Mucosa of gallbladder (tissue), 1 donor: Measurements from ENCODE around the gene ATP1A2. TPM values are rescaled to one million over a fixed set of nuclear protein-coding genes. Genes with fewer than 3 reads are reported as not detected.

Experiments used
- DNase-seq: peaks from one replicate; pipeline ENCODE4 v3.0.0-alpha.2; 2020; ENCODE audit warnings: low spot score
- total RNA-seq: library from RNA; stranded (reverse); gene quantifications from one replicate; pipeline ENCODE4 v1.2.1, GENCODE V29; 2021
- donor health status: DM: no; HTN: no; CAD: no.

ATP1A2 gene
- total RNA-seq, 1 donor from 2014 or later, result 18.6 TPM

DNA sequence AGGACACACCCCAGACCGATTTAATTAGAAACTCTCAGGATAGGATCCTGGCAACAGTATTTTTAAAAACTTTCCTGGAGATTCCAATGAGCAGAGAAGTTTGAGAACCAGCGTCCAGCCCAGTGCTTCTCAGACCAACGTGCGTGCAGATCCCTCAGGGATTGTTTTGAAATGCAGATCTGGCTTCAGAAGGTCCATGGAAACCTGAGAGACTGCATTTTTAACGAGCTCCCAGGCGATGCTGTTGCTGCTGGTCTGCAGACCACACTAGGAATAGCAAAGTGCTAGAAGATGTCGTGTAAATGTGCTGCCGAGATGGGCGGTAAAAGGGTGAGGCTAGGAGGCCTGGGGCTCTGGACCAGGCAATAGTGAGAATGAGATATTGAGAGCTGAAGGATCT, 56.4 kb downstream of the ATP1A2 start:
- DNase-seq, result no peak

DNA sequence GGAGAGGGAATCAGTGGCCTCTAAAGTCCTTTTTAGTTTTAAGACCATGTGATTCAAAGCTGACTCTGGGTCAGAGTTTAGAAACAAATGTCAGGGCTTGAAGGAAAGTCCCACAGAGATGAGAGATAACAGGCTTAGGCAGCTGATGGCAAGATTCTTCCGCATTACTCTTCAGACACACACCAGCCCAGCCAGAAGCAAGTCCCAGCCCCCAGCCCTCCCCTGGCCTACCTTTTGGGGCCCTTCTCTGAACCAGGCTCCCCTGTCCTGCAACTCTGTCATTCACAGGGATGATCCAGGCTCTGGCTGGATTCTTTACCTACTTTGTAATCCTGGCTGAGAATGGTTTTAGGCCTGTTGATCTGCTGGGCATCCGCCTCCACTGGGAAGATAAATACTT, 61.7 kb downstream of the ATP1A2 start:
- no peak for DNase-seq

- no peak for DNase-seq
These were observed 62.1 kb downstream of the ATP1A2 start for GRCh38 chr1:160177667-160178066.

DNA sequence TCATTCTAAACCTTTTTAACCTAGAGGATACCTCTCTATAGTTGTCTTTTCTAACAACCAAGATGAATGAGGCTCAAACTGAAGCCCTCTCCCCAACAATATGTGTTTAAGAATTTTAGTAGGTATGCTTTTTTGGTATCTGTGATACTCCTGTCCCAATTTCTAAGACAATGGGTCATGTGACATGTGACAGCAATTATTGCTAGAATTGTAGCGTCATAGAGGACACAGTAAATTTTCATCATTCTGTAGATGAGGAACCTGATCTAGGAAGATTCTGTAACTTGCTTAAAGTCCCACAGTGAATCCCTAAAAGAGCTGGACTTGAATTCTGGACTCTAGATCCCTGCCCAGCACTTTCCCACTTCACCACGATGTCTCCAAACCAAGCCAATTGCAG, 63.2 kb downstream of the ATP1A2 start:
- DNase-seq, result no peak

GRCh38 chr1:160179336-160179735, 63.8 kb downstream of the ATP1A2 start:
- no peak for DNase-seq

DNA sequence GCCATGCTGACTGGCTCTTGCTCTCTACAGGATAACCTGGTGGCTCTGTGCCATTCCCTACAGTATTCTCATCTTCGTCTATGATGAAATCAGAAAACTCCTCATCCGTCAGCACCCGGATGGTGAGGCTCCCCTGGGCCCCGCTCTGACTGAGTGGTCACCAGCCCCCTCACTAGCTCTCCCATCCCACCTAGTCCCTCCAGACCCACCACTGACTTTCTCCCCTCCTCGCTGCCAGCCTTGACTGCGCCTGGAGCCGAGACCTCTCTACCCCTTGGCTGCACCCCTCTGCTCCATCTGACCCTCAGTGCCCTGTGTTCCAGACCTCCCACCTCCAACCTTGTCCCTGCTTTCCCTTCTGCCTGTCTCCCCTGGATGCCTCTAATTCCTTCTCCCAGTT, 70.7 kb downstream of the ATP1A2 start:
- no peak for DNase-seq

DNA sequence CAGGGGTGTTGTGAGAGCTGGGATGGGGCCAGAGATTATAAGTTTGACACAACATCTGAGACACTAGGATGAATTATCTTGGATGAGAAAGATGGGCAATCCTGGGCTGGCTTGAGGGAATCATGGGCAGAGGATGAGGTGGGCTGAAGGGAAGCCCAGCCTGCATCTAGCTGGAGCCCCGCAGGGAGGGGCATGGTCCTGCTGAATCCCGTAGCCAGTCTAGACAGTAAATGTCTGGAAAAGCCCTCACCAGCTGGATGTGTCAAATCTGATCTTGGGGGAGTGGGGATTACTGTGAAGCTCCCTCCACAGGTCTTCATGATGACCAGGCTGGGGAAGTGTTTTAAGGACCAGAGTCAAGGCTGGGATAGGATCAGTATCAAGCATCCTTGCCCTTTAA, 71.2 kb downstream of the ATP1A2 start:
- no peak for DNase-seq

- DNase-seq, result no peak
These were observed 71.8 kb downstream of the ATP1A2 start for GRCh38 chr1:160187407-160187806.

DNA sequence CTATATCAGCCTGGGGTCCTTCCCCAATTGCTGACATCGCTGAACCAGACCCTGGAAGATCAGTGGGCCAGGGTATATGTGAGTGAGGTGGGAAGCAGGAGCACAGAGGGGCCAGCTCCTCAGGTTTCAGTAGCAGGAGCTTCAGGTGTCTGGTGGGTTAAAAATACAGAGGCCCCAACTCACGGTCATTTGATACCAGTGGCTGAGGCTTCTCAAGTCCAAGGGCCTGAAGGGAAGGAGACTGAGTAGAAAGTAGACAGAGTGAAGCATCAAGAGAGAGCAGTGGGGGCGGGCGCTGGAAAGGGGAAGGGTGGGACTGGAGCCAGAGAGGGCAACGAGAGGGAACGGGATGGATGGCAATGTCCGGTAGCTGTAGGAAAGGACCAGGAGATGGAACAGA, 72.8 kb downstream of the ATP1A2 start:
- DNase-seq, result no peak

DNA sequence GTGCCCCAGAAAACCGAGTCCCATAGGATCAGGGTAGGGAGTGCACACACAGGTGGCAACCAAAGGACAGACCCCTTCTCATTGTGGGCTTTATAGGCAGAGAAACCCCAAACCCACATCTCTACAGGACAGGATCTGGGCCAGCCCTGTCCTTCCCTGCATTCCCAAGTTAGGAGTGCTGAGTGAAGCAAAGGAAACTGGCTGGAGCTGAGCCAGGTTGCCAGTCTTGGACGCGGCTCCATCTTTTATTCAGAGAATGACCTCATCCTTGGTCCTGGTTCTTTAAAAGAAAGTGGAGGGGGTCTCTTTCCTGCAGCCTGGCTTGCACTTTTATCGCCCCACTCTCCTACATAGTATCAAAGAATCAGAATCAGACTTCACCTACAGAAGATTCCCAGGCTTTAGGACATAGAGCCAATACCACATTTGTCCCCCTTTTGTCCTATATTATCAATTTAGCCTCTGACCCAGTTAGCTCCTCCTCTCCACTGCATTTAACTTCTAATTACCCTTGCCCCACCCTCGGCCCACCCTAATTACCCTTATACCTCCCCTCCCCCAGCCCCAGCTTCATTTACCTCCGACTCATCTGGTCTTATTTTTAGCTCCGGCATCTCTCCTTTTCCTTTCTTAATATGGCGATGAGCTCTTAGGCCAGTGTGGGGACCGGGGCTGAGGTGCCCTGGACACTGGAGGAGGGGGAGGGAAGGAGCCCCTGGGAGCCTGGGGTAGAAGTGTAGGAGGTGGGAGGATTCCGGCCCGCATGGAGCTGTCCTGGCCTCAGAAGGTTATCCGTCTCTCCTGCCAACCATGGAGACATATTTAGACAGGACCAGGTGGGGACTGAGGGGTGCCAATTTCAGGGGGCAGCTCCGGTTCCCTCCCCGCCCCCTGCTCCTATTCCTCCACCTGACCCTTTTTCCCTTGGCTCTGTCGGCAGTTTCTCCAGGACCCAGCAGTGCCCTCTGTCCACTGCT, 74.4 kb downstream of the ATP1A2 start, which contains the start of gene CASQ1:
Gene CASQ1 (plus strand): TSS at position 927 of the 977 bp plus-strand sequence. CDS start 177 bp downstream, outside the sequence.
- no peak for DNase-seq

DNA sequence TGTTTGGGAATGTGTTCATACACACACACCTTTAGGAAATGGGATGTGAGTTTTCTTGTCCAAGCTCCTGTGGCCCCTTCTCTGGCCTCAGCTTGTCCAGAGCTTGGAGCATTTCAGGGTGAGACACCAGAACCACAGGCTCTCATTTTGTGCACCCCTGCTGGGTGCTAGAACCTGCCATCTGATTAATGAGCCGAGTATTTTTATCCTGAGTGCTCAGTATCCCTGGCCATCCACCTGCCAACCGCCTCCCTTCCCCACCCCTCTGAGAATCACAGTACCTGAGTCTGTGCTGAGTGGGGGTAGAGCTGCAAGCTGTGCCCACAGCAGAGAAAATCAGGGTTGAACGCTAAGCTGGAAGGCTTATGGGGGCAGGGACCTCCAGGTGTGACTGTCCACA, 76.2 kb downstream of the ATP1A2 start:
- no peak for DNase-seq

GRCh38 chr1:160192234-160192633, 76.7 kb downstream of the ATP1A2 start:
- no peak for DNase-seq

Other genes with a start within 250 kb of the ATP1A2 start
- 0.37 TPM for gene CFAP45, start 215.6 kb upstream of the ATP1A2 start, total RNA-seq
- 205 TPM for gene TAGLN2, start 190.3 kb upstream of the ATP1A2 start, total RNA-seq
- gene IGSF9, start 170.1 kb upstream of the ATP1A2 start, total RNA-seq, result 12.4 TPM
- not detected for gene SLAMF9, start 161.5 kb upstream of the ATP1A2 start, total RNA-seq
- 7.9 TPM for gene PIGM, start 83.8 kb upstream of the ATP1A2 start, total RNA-seq
- gene KCNJ10, start 45.6 kb upstream of the ATP1A2 start, total RNA-seq, result not detected
- not detected for gene KCNJ9, start 34.2 kb upstream of the ATP1A2 start, total RNA-seq
- 81.7 TPM for gene IGSF8, start 17.1 kb upstream of the ATP1A2 start, total RNA-seq
- 0.43 TPM for gene ATP1A4, start 35.8 kb downstream of the ATP1A2 start, total RNA-seq
- 0.37 TPM for gene CASQ1, start 74.8 kb downstream of the ATP1A2 start, total RNA-seq
- gene PEA15, start 89.6 kb downstream of the ATP1A2 start, total RNA-seq, result 138 TPM
- gene DCAF8, start 146.8 kb downstream of the ATP1A2 start, total RNA-seq, result 147 TPM
- gene PEX19, start 169.4 kb downstream of the ATP1A2 start, total RNA-seq, result 75.7 TPM
- gene COPA, start 227.5 kb downstream of the ATP1A2 start, total RNA-seq, result 164 TPM
- 106 TPM for gene NCSTN, start 227.6 kb downstream of the ATP1A2 start, total RNA-seq